GM03348 (cell line): ENCODE results near the gene ME3.
"Not testable (repeated sequence)": the region's sequence is repeated elsewhere in the genome, so short reads cannot be mapped to it uniquely, and the experiment has no call there.

ENCODE experiments used
- DNase-seq: peaks from one replicate; pipeline ENCODE4 v3.0.0; 2012; ENCODE audit warnings: low spot score

Gene ME3

GRCh38 chr11:86621854-86622253, 50.6 kb downstream of the ME3 start:
- DNase-seq: no peak

GRCh38 chr11:86620891-86621521, 51.4 kb downstream of the ME3 start:
- DNase-seq: peak; percentile 46

- DNase-seq: not testable (repeated sequence)
These were observed 53.0 kb downstream of the ME3 start for GRCh38 chr11:86619428-86619827.

GRCh38 chr11:86617502-86617901, 54.9 kb downstream of the ME3 start:
- DNase-seq: no peak

GRCh38 chr11:86615487-86615886, 56.9 kb downstream of the ME3 start:
- no peak for DNase-seq

- DNase-seq: no peak
These were observed 61.7 kb downstream of the ME3 start for GRCh38 chr11:86610559-86611341.

GRCh38 chr11:86608251-86608799, 64.1 kb downstream of the ME3 start:
- DNase-seq: peak; percentile 58

GRCh38 chr11:86606836-86607481, 65.5 kb downstream of the ME3 start:
- no peak for DNase-seq

- no peak for DNase-seq
These were observed 66.1 kb downstream of the ME3 start for GRCh38 chr11:86606270-86606835.

GRCh38 chr11:86596861-86597586, 75.4 kb downstream of the ME3 start:
- DNase-seq: no peak

- DNase-seq: no peak
These were observed 76.5 kb downstream of the ME3 start for GRCh38 chr11:86595955-86596354.

GRCh38 chr11:86595451-86595850, 77.0 kb downstream of the ME3 start:
- DNase-seq: no peak

GRCh38 chr11:86594746-86595145, 77.7 kb downstream of the ME3 start:
- no peak for DNase-seq

- no peak for DNase-seq
These were observed 78.6 kb downstream of the ME3 start for GRCh38 chr11:86593833-86594232.

GRCh38 chr11:86592659-86593451, 79.6 kb downstream of the ME3 start:
- no peak for DNase-seq

GRCh38 chr11:86592047-86592591, 80.3 kb downstream of the ME3 start:
- DNase-seq: no peak

GRCh38 chr11:86591631-86592030, 80.8 kb downstream of the ME3 start:
- DNase-seq: no peak

GRCh38 chr11:86589856-86590589, 82.4 kb downstream of the ME3 start:
- DNase-seq: no peak

- DNase-seq: no peak
These were observed 83.2 kb downstream of the ME3 start for GRCh38 chr11:86589204-86589603.

GRCh38 chr11:86588566-86589090, 83.8 kb downstream of the ME3 start:
- DNase-seq: no peak
